NCI-H748 treated with DMSO at 0.1 percent for 48 hours (cell line): ENCODE measurements around the gene VLDLR.
A peak's percentile ranks its signal among the peaks of the same experiment; 100 is the strongest.
"Not testable (repeated sequence)": the region's sequence is repeated elsewhere in the genome, so short reads cannot be mapped to it uniquely, and the experiment has no call there.

ENCODE experiments used
- DNase-seq: peaks from one replicate; lab custom pipeline; 2025; lab: John Stamatoyannopoulos, UW

The VLDLR gene

GRCh38 chr9:2663461-2664173 lies 42.0 kb downstream of the VLDLR start:
- DNase-seq: no peak

DNA sequence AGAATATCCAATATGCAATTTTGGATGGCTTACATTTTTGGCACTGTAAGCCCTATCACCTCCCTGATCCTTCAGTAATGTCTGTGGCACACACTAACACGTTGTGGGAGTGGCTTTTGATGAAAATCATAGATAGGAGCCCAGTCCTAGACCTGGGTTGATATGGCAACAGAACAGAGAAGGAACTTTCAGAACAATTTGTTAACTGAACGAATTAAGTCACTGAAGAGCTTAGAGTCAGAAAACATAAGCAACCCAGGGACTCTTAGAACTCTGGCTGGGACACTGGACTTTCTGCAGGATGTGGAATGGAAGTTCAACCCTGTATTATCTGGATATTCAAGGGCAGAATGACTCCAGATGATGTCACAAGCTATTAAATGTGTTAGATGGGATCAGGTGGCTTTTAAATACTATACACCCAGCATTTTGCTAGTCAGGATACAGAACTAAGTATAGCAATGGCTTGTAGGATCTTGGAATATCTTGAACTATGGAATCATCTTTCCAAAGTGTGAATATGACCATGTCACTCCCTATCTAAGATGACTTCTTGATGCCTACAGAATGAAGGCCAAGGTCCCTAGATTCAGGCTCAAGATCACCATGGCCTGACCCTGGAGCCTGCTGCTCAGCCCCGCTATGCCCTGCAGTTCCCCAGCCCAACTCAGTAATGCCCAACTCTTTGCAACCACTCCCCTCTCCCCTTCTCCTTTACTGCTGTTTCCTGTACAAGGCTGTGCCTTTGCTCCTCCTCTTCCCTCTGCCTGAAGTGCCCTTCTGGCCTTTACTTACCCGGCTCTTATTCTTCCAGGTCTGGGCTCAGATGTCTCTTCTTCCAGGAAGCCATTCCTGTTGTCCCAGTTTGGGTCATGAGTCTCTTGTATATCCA lies 42.8 kb downstream of the VLDLR start:
- no peak for DNase-seq

- DNase-seq: no peak
Measured at GRCh38 chr9:2666569-2666968, 45.0 kb downstream of the VLDLR start.

GRCh38 chr9:2673161-2673560 lies 51.6 kb downstream of the VLDLR start:
- no peak for DNase-seq

DNA sequence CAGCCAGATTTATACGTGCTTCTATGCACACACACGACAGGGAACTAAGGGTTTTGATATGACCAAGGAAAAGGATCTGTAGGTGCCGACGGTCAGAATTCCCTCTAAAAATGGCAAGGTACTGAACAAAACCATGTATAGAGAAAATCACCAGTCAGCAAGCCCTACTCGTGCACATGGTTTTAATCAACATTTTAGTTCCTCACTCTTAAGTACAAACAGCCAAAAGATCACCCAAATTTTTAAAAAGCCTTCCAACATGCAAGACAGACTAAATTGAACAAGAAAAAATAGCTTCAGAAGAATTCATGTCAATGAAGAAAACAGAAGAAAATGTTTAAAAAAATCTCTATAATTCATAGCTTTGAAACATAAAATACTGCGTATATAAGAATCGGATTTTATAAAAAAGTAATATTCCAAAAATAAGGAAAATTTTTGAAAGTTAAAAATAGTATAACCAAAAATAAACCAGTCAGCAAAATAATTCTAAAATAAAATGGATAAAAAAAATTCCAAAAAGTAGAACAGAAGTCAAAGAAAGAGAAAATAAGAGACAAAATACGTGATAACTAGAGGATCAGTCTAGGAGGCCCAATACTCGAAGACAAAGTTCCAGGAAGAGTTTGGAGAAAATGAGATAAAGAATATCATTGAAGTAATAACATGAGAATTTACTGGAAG lies 52.7 kb downstream of the VLDLR start:
- DNase-seq: no peak

GRCh38 chr9:2675834-2676233 lies 54.2 kb downstream of the VLDLR start:
- DNase-seq: no peak

- peak; percentile 53 for DNase-seq
Measured at GRCh38 chr9:2676466-2676865, 54.9 kb downstream of the VLDLR start.

- no peak for DNase-seq
Measured at GRCh38 chr9:2677915-2678889, 56.6 kb downstream of the VLDLR start.

GRCh38 chr9:2679011-2679410 lies 57.4 kb downstream of the VLDLR start:
- DNase-seq: no peak

- DNase-seq: peak; percentile 47
Measured at GRCh38 chr9:2681981-2682380, 60.4 kb downstream of the VLDLR start.

- DNase-seq: no peak
Measured at GRCh38 chr9:2686911-2687310, 65.3 kb downstream of the VLDLR start.

- no peak for DNase-seq
Measured at GRCh38 chr9:2688636-2689035, 67.0 kb downstream of the VLDLR start.

DNA sequence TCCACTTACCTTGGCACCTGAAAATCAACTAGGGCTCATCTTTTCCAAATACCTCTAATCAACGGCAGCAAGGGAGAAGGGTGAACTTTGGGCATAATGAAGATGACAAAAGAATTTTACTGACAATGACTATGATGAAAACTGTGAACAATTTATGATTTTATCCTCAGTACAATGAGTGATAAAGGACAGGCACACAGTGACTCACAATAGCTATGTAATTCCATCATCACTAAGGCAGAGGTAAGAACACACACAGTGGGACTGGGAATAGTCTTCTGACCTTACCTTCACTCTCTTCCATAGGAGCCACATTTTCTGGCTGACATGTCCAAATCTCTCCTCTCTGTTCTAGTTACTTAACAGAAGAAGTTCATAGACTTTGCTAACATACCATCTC lies 69.6 kb downstream of the VLDLR start:
- DNase-seq: no peak

DNA sequence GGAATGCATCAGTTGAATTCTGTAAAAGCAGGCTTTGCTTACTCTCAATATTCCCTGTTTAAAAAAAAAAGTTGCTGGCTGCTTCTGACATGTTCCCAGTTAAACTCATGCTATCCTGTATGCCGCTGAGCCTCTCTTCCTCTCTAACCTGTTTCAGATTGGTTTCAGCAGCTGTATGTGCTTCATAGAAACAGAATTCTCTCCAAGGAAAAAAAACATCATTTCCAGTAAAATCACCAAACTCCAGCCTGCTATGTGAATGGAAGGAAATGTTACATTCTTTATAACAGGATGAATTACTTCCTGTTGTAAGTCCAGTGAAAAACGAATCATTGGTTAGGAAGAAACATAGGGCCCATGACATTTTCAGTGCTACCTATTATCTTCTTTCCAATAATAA lies 70.0 kb downstream of the VLDLR start:
- no peak for DNase-seq

DNA sequence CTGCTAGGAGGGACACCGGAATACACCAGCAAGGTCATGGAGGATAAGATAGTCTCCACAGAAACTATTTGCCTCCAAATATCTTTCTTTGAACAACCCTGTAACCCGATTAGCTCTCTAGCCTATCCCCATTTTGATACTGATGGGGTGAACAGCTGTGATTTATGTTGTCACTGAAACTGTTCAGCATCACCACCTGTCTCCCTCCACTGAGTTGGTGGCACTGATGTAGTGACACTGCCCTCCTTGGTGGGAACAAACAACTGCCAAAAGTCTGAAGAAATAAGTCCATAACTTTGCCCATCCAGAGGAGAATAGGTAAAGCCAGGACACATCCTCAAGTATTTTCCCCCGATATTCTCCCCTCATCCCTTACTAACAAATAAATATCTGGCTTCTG lies 71.5 kb downstream of the VLDLR start:
- DNase-seq: no peak

DNA sequence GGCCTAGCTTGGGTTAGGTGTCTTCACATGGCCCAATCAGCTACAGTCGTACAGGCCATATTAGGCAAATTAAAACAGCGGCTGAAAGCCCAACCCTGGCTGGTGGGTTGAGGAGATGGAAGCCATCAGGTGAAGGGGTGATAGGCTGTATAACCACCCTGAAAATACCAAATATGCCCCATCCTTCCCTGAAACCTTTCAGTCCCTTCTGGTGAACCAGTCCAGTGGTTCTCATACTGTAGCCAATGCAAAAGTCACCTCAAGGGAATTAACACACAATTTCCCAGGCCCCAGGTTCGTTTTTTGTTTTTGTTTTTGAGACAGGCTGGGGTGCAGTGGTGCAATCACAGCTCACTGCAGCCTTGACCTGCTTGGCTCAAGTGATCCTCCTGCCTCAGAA lies 75.9 kb downstream of the VLDLR start:
- DNase-seq: no peak

DNA sequence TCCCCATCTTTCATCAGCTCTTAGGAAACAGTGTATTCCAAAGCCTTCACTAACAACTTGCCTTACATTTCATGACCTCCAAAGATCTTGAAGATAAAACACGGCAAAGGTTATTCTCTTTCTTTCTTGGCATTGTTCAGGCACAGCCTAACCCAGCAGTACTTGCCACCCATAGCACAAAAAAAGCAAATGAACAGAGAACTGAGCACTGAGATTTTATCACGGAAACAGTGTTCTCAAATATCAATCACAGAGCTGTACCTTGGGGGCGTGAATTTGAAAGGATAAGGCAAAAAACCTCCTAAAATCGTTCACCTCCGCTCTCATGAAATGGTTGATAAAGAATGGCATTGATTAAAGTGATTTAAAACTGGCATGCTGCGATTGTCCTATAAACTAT lies 78.8 kb downstream of the VLDLR start:
- DNase-seq: no peak

- no peak for DNase-seq
Measured at GRCh38 chr9:2700909-2701550, 79.4 kb downstream of the VLDLR start.

- DNase-seq: no peak
Measured at GRCh38 chr9:2704504-2704903, 82.9 kb downstream of the VLDLR start.

- not testable (repeated sequence) for DNase-seq
Measured at GRCh38 chr9:2707256-2707655, 85.7 kb downstream of the VLDLR start.
